GM15510 (cell line): ENCODE results near the gene DIPK1B.

Source experiments
- POLR2A ChIP-seq: IDR thresholded peaks from 3 replicates; pipeline ENCODE4 v1.6.1; 2011; ENCODE audit warnings: borderline replicate concordance; ENCODE audit not compliant: insufficient read length; ENCODE audit errors: extremely low read depth

Gene DIPK1B

GRCh38 chr9:136670576-136671253 lies 41.7 kb upstream of the DIPK1B start:
- no peak for TF ChIP-seq POLR2A

- TF ChIP-seq POLR2A: no peak
Measured at GRCh38 chr9:136671254-136671614, 41.1 kb upstream of the DIPK1B start.

- no peak for TF ChIP-seq POLR2A
Measured at GRCh38 chr9:136671646-136672430, 40.5 kb upstream of the DIPK1B start.

- TF ChIP-seq POLR2A: no peak
Measured at GRCh38 chr9:136672431-136673087, 39.8 kb upstream of the DIPK1B start.

GRCh38 chr9:136673088-136673974 lies 39.0 kb upstream of the DIPK1B start:
- no peak for TF ChIP-seq POLR2A

- TF ChIP-seq POLR2A: no peak
Measured at GRCh38 chr9:136673975-136674785, 38.2 kb upstream of the DIPK1B start.

GRCh38 chr9:136674786-136675349 lies 37.5 kb upstream of the DIPK1B start:
- TF ChIP-seq POLR2A: no peak

GRCh38 chr9:136675477-136676296 lies 36.7 kb upstream of the DIPK1B start:
- no peak for TF ChIP-seq POLR2A

- no peak for TF ChIP-seq POLR2A
Measured at GRCh38 chr9:136676297-136676794, 36.0 kb upstream of the DIPK1B start.

- no peak for TF ChIP-seq POLR2A
Measured at GRCh38 chr9:136676920-136677686, 35.3 kb upstream of the DIPK1B start.

- TF ChIP-seq POLR2A: no peak
Measured at GRCh38 chr9:136678034-136678433, 34.3 kb upstream of the DIPK1B start.

- no peak for TF ChIP-seq POLR2A
Measured at GRCh38 chr9:136678624-136679023, 33.7 kb upstream of the DIPK1B start.
